Adrenal gland (tissue), 5 donors: ENCODE data around the gene KIF1C.

Source experiments
- CTCF ChIP-seq, 6 experiments: fragments of 450-650 bp in 4 of 6; fragments of 200-600 bp in 2 of 6; sonication (generic) in 1 of 6; IDR thresholded peaks; 1 replicate in 5 of 6; 2 replicates in 1 of 6; pipeline versions ENCODE4 v1.5.1 to v1.8.0; 2016 to 2021; ENCODE audit warnings: antibody characterized with exemption in 6 of 6, mild to moderate bottlenecking in 2 of 6, moderate library complexity in 1 of 6
- POLR2A ChIP-seq, 2 donors: fragments of 450-650 bp; IDR thresholded peaks; one replicate each; pipeline ENCODE4 v1.6.1; 2017; ENCODE audit warnings: antibody characterized with exemption in 2 of 2, mild to moderate bottlenecking in 2 of 2, moderate library complexity in 1 of 2
- donor health status: DM: no; HTN: no; CAD: no.

- TF ChIP-seq CTCF (IDR thresholded peaks at IDR 0.05) (peak; percentile 27 to 70 (median 62)), POLR2A (IDR thresholded peaks at IDR 0.05) (peak; percentile 47 to 58)
Measured at GRCh38 chr17:4986951-4987766, 10.6 kb upstream of the KIF1C start, which contains the start of gene CAMTA2.
